ENCODE measurements around the gene CORO2A.
A peak's percentile ranks its signal among the peaks of the same experiment; 100 is the strongest.
"Not testable (repeated sequence)": the region's sequence is repeated elsewhere in the genome, so short reads cannot be mapped to it uniquely, and the experiment has no call there.

The CORO2A gene

GRCh38 chr9:98087420-98088354, 104.8 kb downstream of the CORO2A start:
- DNase-seq: peak in 4 of 56 donors; percentile 6 to 20 (median 12)

- no peak for DNase-seq
Observed at GRCh38 chr9:98086461-98086860, 106.0 kb downstream of the CORO2A start.

GRCh38 chr9:98085944-98086343, 106.5 kb downstream of the CORO2A start:
- no peak for DNase-seq

- no peak for DNase-seq
Observed at GRCh38 chr9:98085058-98085457, 107.4 kb downstream of the CORO2A start.

- DNase-seq: no peak
Observed at GRCh38 chr9:98084396-98084795, 108.0 kb downstream of the CORO2A start.

- DNase-seq: no peak
Observed at GRCh38 chr9:98083566-98084183, 108.8 kb downstream of the CORO2A start.

- no peak for DNase-seq
Observed at GRCh38 chr9:98083061-98083501, 109.4 kb downstream of the CORO2A start.

GRCh38 chr9:98081477-98082219, 110.8 kb downstream of the CORO2A start:
- DNase-seq: no peak

- DNase-seq: no peak
Observed at GRCh38 chr9:98080780-98081179, 111.7 kb downstream of the CORO2A start.

GRCh38 chr9:98080326-98080725, 112.1 kb downstream of the CORO2A start:
- DNase-seq: no peak

GRCh38 chr9:98078895-98079294, 113.5 kb downstream of the CORO2A start:
- DNase-seq: no peak

- DNase-seq: not testable (repeated sequence)
Observed at GRCh38 chr9:98076514-98076890, 115.9 kb downstream of the CORO2A start.

GRCh38 chr9:98075332-98075805, 117.1 kb downstream of the CORO2A start:
- DNase-seq: no peak

- DNase-seq: peak in 39 of 56 donors; percentile 3 to 73 (median 35)
Observed at GRCh38 chr9:98074115-98074990, 118.1 kb downstream of the CORO2A start.

- DNase-seq: no peak
Observed at GRCh38 chr9:98071737-98072136, 120.7 kb downstream of the CORO2A start.

Measured in amygdala (tissue), 56 donors.